HepG2 (cell line): ENCODE results near the gene SAMD8.

Experiments
- KDM5A ChIP-seq: fragments of 200-600 bp; sonication (generic); IDR thresholded peaks from 2 replicates; pipeline ENCODE4 v1.7.0; 2018; ENCODE audit warnings: antibody characterized with exemption, mild to moderate bottlenecking, low read length, borderline replicate concordance
- POLR2AphosphoS5 ChIP-seq: IDR thresholded peaks from 2 replicates; pipeline ENCODE4 v1.6.1; 2012; ENCODE audit warnings: low read depth, low read length
- TCF7 ChIP-seq: sonication (generic); IDR thresholded peaks from 2 replicates; pipeline ENCODE4 v1.6.1; 2016; ENCODE audit warnings: antibody characterized with exemption, low read depth
- TGIF2 ChIP-seq: IDR thresholded peaks from 2 replicates; pipeline ENCODE4 v1.6.1; 2016; ENCODE audit warnings: control low read depth, missing compliant biosample characterization
- YY1 ChIP-seq: IDR thresholded peaks from 2 replicates; pipeline ENCODE4 v1.6.1; 2011; ENCODE audit warnings: low read length, low read depth, moderate library complexity, mild to moderate bottlenecking; ENCODE audit not compliant: insufficient read depth, insufficient replicate concordance
- ZFP1 ChIP-seq: IDR thresholded peaks from 2 replicates; pipeline ENCODE4 v1.6.1; 2016
- ZNF879 ChIP-seq: sonication (generic); formaldehyde crosslinking; IDR thresholded peaks from 2 replicates; pipeline ENCODE4 v1.8.1; 2023; ENCODE audit warnings: missing genetic modification reagents
- TF ChIP-seq, protein P1 (sequence below): sonication (generic); formaldehyde crosslinking; IDR thresholded peaks from 2 replicates; pipeline ENCODE4 v1.5.0; 2020; ENCODE audit warnings: mild to moderate bottlenecking, missing genetic modification reagents, moderate library complexity

DNA sequence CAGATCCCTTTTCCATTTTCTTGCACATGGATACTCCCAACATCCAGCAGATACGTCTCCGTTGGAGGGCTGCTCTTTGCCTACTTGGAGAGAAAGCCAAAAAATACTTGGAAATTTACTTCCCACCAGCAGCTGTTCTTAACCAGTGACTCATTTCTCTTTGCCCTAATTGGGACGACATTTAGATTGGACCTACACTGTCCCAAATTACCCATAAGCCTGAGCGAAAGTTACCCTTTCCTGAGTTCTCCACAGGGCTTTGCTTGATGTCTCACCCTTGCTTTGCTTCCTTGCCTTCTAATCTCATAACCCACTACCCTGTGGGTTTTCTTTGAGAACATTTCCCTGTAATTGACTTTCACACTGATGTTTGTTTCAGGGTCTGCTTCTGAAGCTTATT lies 48.1 kb downstream of the SAMD8 start:
- TF ChIP-seq TCF7 (no peak), KDM5A (no peak), TGIF2 (CRISPR knock-in tag) (no peak), YY1 (no peak), ZFP1 (CRISPR knock-in tag) (no peak), POLR2AphosphoS5 (no peak), ZNF879 (CRISPR knock-in tag) (no peak)
- TF ChIP-seq, protein P1, sequence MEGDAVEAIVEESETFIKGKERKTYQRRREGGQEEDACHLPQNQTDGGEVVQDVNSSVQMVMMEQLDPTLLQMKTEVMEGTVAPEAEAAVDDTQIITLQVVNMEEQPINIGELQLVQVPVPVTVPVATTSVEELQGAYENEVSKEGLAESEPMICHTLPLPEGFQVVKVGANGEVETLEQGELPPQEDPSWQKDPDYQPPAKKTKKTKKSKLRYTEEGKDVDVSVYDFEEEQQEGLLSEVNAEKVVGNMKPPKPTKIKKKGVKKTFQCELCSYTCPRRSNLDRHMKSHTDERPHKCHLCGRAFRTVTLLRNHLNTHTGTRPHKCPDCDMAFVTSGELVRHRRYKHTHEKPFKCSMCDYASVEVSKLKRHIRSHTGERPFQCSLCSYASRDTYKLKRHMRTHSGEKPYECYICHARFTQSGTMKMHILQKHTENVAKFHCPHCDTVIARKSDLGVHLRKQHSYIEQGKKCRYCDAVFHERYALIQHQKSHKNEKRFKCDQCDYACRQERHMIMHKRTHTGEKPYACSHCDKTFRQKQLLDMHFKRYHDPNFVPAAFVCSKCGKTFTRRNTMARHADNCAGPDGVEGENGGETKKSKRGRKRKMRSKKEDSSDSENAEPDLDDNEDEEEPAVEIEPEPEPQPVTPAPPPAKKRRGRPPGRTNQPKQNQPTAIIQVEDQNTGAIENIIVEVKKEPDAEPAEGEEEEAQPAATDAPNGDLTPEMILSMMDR = no peak
